Measurements from ENCODE around the gene GADL1. TPM values are rescaled to one million over a fixed set of nuclear protein-coding genes. Genes with fewer than 3 reads are reported as not detected.

GADL1 gene
- polyA plus RNA-seq, 2 of the 4 experiments (the other 2 are of a cell fraction): not detected

- no peak overlapping the region for H3K4me3 ChIP-seq
- TF ChIP-seq TP53 (CRISPR knock-in tag; IDR thresholded peaks at IDR 0.05) (no peak), ATOH8 (CRISPR knock-in tag; IDR thresholded peaks at IDR 0.05; ENCODE audit: low read depth) (no peak), HOXA7 (CRISPR knock-in tag; IDR thresholded peaks at IDR 0.05) (no peak), HOXB5 (CRISPR knock-in tag; IDR thresholded peaks at IDR 0.05) (no peak)
- POLR2A ChIA-PET: no interaction called here
Observed at GRCh38 chr3:30873671-30874070, 20.8 kb downstream of the GADL1 start.

GRCh38 chr3:30872879-30873278, 21.6 kb downstream of the GADL1 start:
- ATAC-seq: no peak
- Histone ChIP-seq H3K27ac (no peak overlapping the region), H3K4me3 (no peak overlapping the region), H3K9me3 (no peaks in the 10 kb centered on the region), H3K4me1 (no peaks in the 10 kb centered on the region), H3K4me2 (no peak overlapping the region)
- TF ChIP-seq GATA3 (IDR thresholded peaks at IDR 0.05; ENCODE audit: borderline replicate concordance) (no peak), PBX3 (IDR thresholded peaks at IDR 0.05) (no peak), NFE2L2 (conservative IDR thresholded peaks at IDR 0.05; ENCODE audit: low read length) (no peak), MYC (IDR thresholded peaks at IDR 0.05; ENCODE audit: borderline replicate concordance, low read length) (no peak), POLR2AphosphoS2 (conservative IDR thresholded peaks at IDR 0.05; ENCODE audit: low read length) (no peak), MAZ (IDR thresholded peaks at IDR 0.05; ENCODE audit: borderline replicate concordance, low read depth, low read length) (no peak), E2F6 (IDR thresholded peaks at IDR 0.05; ENCODE audit: borderline replicate concordance, low read depth) (no peak), ZSCAN20 (CRISPR knock-in tag; IDR thresholded peaks at IDR 0.05) (no peak), HOXA7 (CRISPR knock-in tag; IDR thresholded peaks at IDR 0.05) (no peak), KDM1A (IDR thresholded peaks at IDR 0.05; ENCODE audit: low read depth) (no peak), EHF (CRISPR knock-in tag; IDR thresholded peaks at IDR 0.05) (no peak), EP300 (IDR thresholded peaks at IDR 0.05) (no peak), CTCF (IDR thresholded peaks at IDR 0.05) (no peak), HEYL (CRISPR knock-in tag; IDR thresholded peaks at IDR 0.05) (no peak), HES2 (IDR thresholded peaks at IDR 0.05) (no peak), BCL3 (IDR thresholded peaks at IDR 0.05) (no peak)
- no peak for DNase-seq (ENCODE audit: low read depth in 1 of 2, low spot score in 1 of 2)
- ChIA-PET POLR2A (no interaction called here), CTCF (no interaction called here)
- no peak for FAIRE-seq

More at GRCh38 chr3:30873671-30874070, 20.8 kb downstream of the GADL1 start:
- ATAC-seq: no peak
- no peak overlapping the region for H3K27ac ChIP-seq
- no peaks in the 10 kb centered on the region for H3K9me3 ChIP-seq
- CTCF ChIA-PET: interaction anchor here (1.8 kb wide), 1 partner anchor 64 kb away, joined by 3 read pairs; no protein-coding TSS in a partner anchor
- DNase-seq (ENCODE audit: low read depth in 1 of 2, low spot score in 1 of 2): no peak
- FAIRE-seq: no peak
- no peak overlapping the region for H3K4me2 ChIP-seq
- no peaks in the 10 kb centered on the region for H3K4me1 ChIP-seq

- WGBS (ENCODE audit: missing lambda C conversion rate): 6% methylated on average over 2 of the region's 2 CpGs
- POLR2A ChIA-PET: no interaction called here
- CTCF ChIA-PET: no interaction called here
- DNase-seq (ENCODE audit: low read depth in 1 of 2, low spot score in 1 of 2) (no peak), FAIRE-seq (no peak), ATAC-seq (no peak)
- no peaks in the 10 kb centered on the region for H3K9me3 ChIP-seq
- H3K4me1 ChIP-seq: no peaks in the 10 kb centered on the region
- no peak overlapping the region for H3K27ac ChIP-seq
- no peak overlapping the region for H3K4me3 ChIP-seq
- no peak overlapping the region for H3K4me2 ChIP-seq
- TF ChIP-seq TP53 (CRISPR knock-in tag; IDR thresholded peaks at IDR 0.05) (no peak), RAD21 (conservative IDR thresholded peaks at IDR 0.05 in 1 of 2, IDR thresholded peaks at IDR 0.05 in 1 of 2) (no peak), HMGXB4 (CRISPR knock-in tag; IDR thresholded peaks at IDR 0.05; ENCODE audit: borderline replicate concordance) (no peak), MYC (IDR thresholded peaks at IDR 0.05; ENCODE audit: borderline replicate concordance, low read length) (no peak), NFE2L2 (conservative IDR thresholded peaks at IDR 0.05; ENCODE audit: low read length) (no peak), ESRRA (IDR thresholded peaks at IDR 0.05; ENCODE audit: borderline replicate concordance, low read length) (no peak), PBX3 (IDR thresholded peaks at IDR 0.05) (no peak)
Observed at GRCh38 chr3:30871720-30872119, 22.7 kb downstream of the GADL1 start.

Measured in A549 (cell line).